ENCODE measurements around the gene CCL27. TPM values are rescaled to one million over a fixed set of nuclear protein-coding genes. Genes with fewer than 3 reads are reported as not detected.
A peak's percentile ranks its signal among the peaks of the same experiment; 100 is the strongest.

Gene CCL27
- total RNA-seq, 1 experiment from 2014 or later: 0.68 TPM

DNA sequence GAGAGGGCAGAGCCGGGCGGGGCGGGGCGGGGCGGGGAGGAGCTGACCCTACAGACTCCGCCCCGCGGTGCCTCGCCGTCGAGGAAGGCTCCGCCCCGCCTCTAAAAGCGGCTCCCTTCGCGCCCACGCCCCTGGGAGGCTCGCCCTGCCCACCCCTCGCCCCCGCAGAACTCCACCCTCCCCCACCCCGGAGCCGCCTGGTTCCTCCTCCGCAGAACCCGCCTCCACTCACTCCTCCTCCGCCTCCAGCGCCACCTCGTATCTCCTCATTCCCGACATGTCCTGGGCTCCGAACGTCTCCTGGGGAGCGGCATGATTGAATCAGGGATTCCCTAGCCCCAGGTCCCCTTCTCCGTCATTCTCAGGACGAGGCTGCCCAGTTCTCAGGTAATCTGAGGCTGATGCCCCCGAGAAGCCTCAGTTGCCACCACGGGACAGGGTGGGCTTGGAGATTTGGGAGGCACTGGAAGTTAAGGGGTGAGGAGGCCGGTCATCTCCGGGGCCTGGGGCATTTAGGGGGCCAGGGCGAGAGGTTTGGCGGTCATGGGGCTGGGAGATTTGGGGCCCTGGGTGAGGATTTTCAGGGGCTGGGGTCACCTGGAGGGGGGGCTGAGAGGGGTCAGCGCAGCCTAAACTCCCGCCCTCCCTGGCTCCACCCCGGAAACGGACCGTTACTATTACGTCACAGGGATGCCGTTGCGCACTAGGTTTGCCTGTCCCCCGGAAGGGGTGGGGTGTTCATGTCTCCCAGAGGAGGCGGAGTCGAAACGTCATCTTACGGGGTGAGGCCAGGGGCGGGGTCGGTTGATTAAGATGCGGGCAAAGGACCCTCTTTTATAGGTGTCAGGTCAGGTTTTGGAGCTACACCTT lies 3.2 kb upstream of the CCL27 start (continued):
- TF ChIP-seq ZNF317 (CRISPR knock-in tag; IDR thresholded peaks at IDR 0.05; ENCODE audit: borderline replicate concordance, low read depth) (no peak), NFE2L1 (CRISPR knock-in tag; IDR thresholded peaks at IDR 0.05) (no peak)
- TF ChIP-seq, protein P1, sequence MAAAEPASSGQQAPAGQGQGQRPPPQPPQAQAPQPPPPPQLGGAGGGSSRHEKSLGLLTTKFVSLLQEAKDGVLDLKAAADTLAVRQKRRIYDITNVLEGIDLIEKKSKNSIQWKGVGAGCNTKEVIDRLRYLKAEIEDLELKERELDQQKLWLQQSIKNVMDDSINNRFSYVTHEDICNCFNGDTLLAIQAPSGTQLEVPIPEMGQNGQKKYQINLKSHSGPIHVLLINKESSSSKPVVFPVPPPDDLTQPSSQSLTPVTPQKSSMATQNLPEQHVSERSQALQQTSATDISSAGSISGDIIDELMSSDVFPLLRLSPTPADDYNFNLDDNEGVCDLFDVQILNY (CRISPR knock-in tag; IDR thresholded peaks at IDR 0.05): 0 out of 2 replicates have a peak, but pooled peaks have one; percentile 20

DNA sequence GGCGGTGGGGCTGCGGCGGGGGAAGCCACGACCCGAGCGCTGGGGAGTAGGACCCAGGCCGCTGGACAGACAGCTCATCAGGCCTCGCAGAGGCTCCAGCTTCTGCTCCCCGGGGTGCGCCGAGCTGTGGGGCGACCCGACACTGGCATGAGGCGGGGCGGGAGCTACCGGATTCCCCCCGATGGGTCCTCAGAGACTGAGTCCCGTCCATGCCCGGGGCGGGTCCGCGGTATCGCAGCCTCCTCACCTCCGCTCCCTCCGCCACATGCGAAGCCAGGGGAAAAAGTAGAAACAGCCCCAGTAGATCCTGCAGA lies 2.6 kb upstream of the CCL27 start:
- Mint-ChIP-seq H3K9me3 (peaks cover 15% of the 10 kb centered on the region), H3K4me1 (peaks cover 9% of the 10 kb centered on the region), H3K4me3 (peak overlapping the region; percentile 94), H3K27me3 (ENCODE audit: low read depth) (peaks cover 10% of the 10 kb centered on the region), H3K36me3 (peaks cover 20% of the 10 kb centered on the region), H3K27ac (no peak overlapping the region)
- CTCF ChIA-PET: interaction anchor here (0.6 to 4.0 kb wide), 23 partner anchors 9 to 981 kb away, joined by 3 to 65 read pairs (median 5); partner anchors contain the start of genes ARID3C, DCTN3, GALT and IL11RA
- POLR2A ChIA-PET: interaction anchor here (1.0 to 1.9 kb wide), 4 partner anchors 10 to 27 kb away, joined by 3 to 11 read pairs (median 6); partner anchors contain the start of genes GALT and SIGMAR1
- TF ChIP-seq TP53 (CRISPR knock-in tag; IDR thresholded peaks at IDR 0.05): peak; percentile 23; the same call in 1 of the 2 replicates
- TF ChIP-seq, protein P2, sequence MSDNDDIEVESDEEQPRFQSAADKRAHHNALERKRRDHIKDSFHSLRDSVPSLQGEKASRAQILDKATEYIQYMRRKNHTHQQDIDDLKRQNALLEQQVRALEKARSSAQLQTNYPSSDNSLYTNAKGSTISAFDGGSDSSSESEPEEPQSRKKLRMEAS (CRISPR knock-in tag; IDR thresholded peaks at IDR 0.05): 0 out of 2 replicates have a peak, but pooled peaks have one; percentile 37
- TF ChIP-seq, protein P3, sequence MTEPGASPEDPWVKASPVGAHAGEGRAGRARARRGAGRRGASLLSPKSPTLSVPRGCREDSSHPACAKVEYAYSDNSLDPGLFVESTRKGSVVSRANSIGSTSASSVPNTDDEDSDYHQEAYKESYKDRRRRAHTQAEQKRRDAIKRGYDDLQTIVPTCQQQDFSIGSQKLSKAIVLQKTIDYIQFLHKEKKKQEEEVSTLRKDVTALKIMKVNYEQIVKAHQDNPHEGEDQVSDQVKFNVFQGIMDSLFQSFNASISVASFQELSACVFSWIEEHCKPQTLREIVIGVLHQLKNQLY (CRISPR knock-in tag; IDR thresholded peaks at IDR 0.05): no peak
- TF ChIP-seq, protein P4, sequence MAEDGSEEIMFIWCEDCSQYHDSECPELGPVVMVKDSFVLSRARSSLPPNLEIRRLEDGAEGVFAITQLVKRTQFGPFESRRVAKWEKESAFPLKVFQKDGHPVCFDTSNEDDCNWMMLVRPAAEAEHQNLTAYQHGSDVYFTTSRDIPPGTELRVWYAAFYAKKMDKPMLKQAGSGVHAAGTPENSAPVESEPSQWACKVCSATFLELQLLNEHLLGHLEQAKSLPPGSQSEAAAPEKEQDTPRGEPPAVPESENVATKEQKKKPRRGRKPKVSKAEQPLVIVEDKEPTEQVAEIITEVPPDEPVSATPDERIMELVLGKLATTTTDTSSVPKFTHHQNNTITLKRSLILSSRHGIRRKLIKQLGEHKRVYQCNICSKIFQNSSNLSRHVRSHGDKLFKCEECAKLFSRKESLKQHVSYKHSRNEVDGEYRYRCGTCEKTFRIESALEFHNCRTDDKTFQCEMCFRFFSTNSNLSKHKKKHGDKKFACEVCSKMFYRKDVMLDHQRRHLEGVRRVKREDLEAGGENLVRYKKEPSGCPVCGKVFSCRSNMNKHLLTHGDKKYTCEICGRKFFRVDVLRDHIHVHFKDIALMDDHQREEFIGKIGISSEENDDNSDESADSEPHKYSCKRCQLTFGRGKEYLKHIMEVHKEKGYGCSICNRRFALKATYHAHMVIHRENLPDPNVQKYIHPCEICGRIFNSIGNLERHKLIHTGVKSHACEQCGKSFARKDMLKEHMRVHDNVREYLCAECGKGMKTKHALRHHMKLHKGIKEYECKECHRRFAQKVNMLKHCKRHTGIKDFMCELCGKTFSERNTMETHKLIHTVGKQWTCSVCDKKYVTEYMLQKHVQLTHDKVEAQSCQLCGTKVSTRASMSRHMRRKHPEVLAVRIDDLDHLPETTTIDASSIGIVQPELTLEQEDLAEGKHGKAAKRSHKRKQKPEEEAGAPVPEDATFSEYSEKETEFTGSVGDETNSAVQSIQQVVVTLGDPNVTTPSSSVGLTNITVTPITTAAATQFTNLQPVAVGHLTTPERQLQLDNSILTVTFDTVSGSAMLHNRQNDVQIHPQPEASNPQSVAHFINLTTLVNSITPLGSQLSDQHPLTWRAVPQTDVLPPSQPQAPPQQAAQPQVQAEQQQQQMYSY (CRISPR knock-in tag; IDR thresholded peaks at IDR 0.05): peak; percentile 34; the same call in 1 of the 2 replicates
- TF ChIP-seq ATF1 (CRISPR knock-in tag; IDR thresholded peaks at IDR 0.05): no peak
- no peak for TF ChIP-seq GABPB1 (CRISPR knock-in tag; IDR thresholded peaks at IDR 0.05)
- TF ChIP-seq NFE2L1 (CRISPR knock-in tag; IDR thresholded peaks at IDR 0.05): no peak
- no peak for TF ChIP-seq MYBL2 (CRISPR knock-in tag; IDR thresholded peaks at IDR 0.05)
- TF ChIP-seq, protein P5, sequence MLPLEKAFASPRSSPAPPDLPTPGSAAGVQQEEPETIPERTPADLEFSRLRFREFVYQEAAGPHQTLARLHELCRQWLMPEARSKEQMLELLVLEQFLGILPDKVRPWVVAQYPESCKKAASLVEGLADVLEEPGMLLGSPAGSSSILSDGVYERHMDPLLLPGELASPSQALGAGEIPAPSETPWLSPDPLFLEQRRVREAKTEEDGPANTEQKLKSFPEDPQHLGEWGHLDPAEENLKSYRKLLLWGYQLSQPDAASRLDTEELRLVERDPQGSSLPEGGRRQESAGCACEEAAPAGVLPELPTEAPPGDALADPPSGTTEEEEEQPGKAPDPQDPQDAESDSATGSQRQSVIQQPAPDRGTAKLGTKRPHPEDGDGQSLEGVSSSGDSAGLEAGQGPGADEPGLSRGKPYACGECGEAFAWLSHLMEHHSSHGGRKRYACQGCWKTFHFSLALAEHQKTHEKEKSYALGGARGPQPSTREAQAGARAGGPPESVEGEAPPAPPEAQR (CRISPR knock-in tag; IDR thresholded peaks at IDR 0.05): no peak
- TF ChIP-seq, protein P6, sequence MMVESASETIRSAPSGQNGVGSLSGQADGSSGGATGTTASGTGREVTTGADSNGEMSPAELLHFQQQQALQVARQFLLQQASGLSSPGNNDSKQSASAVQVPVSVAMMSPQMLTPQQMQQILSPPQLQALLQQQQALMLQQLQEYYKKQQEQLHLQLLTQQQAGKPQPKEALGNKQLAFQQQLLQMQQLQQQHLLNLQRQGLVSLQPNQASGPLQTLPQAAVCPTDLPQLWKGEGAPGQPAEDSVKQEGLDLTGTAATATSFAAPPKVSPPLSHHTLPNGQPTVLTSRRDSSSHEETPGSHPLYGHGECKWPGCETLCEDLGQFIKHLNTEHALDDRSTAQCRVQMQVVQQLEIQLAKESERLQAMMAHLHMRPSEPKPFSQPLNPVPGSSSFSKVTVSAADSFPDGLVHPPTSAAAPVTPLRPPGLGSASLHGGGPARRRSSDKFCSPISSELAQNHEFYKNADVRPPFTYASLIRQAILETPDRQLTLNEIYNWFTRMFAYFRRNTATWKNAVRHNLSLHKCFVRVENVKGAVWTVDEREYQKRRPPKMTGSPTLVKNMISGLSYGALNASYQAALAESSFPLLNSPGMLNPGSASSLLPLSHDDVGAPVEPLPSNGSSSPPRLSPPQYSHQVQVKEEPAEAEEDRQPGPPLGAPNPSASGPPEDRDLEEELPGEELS (CRISPR knock-in tag; IDR thresholded peaks at IDR 0.05): 0 out of 2 replicates have a peak, but pooled peaks have one; percentile 4
- no peak for TF ChIP-seq CBFB (CRISPR knock-in tag; IDR thresholded peaks at IDR 0.05; ENCODE audit: low read depth)
- TF ChIP-seq GTF2I (CRISPR knock-in tag; conservative IDR thresholded peaks at IDR 0.05): no peak
- no peak for TF ChIP-seq NR3C1 (CRISPR knock-in tag; conservative IDR thresholded peaks at IDR 0.05; ENCODE audit: low read depth)
- TF ChIP-seq ZNF232 (CRISPR knock-in tag; IDR thresholded peaks at IDR 0.05): no peak
- ATAC-seq: no peak
- DNase-seq (ENCODE audit: low spot score): no peak
